Activated naive CD4-positive, alpha-beta T cell treated with anti-CD3 and anti-CD28 coated beads for 36 hours (primary cell): ENCODE data around the gene HBQ1. TPM values are rescaled to one million over a fixed set of nuclear protein-coding genes. Genes with fewer than 3 reads are reported as not detected.
A peak's percentile ranks its signal among the peaks of the same experiment; 100 is the strongest.
"Not testable (repeated sequence)": the region's sequence is repeated elsewhere in the genome, so short reads cannot be mapped to it uniquely, and the experiment has no call there.

Experiments
- CTCF ChIA-PET: fragments of 350-600 bp; sonication (Branson Sonifier 250); formaldehyde crosslinking; loops from one replicate; lab custom pipeline; 2021; ENCODE audit warnings: antibody characterized with exemption; lab: Charles Lee
- DNase-seq: peaks from one replicate; pipeline ENCODE4 v3.0.0-alpha.2; 2020
- H3K27ac Mint-ChIP-seq: one replicate; pipeline ENCODE4 v1.8.0; 2021; ENCODE audit warnings: mild to moderate bottlenecking, mixed read lengths
- H3K27me3 Mint-ChIP-seq: one replicate; pipeline ENCODE4 v1.8.0; 2021; ENCODE audit warnings: low read depth, mixed read lengths
- H3K36me3 Mint-ChIP-seq: one replicate; pipeline ENCODE4 v1.8.0; 2021; ENCODE audit warnings: low read depth, mixed read lengths
- H3K4me1 Mint-ChIP-seq: one replicate; pipeline ENCODE4 v1.8.0; 2021; ENCODE audit warnings: low read depth, mixed read lengths
- H3K4me3 Mint-ChIP-seq: one replicate; pipeline ENCODE4 v1.8.0; 2021; ENCODE audit warnings: mild to moderate bottlenecking, moderate library complexity, mixed read lengths
- H3K9me3 Mint-ChIP-seq: one replicate; pipeline ENCODE4 v1.8.0; 2021; ENCODE audit warnings: mixed read lengths
- intact Hi-C: fragments of 100-400 bp; cut with micrococcal nuclease; formaldehyde crosslinking; loops from one replicate; pipeline ENCODE4 v1.15.1; 2023
- total RNA-seq, 2 experiments: library from RNA; stranded (reverse); gene quantifications; one replicate each; pipeline ENCODE4 v1.2.3, GENCODE V29; 2021

HBQ1 gene
- total RNA-seq, 2 experiments from 2014 or later: 0.79 to 1.1 TPM

DNA sequence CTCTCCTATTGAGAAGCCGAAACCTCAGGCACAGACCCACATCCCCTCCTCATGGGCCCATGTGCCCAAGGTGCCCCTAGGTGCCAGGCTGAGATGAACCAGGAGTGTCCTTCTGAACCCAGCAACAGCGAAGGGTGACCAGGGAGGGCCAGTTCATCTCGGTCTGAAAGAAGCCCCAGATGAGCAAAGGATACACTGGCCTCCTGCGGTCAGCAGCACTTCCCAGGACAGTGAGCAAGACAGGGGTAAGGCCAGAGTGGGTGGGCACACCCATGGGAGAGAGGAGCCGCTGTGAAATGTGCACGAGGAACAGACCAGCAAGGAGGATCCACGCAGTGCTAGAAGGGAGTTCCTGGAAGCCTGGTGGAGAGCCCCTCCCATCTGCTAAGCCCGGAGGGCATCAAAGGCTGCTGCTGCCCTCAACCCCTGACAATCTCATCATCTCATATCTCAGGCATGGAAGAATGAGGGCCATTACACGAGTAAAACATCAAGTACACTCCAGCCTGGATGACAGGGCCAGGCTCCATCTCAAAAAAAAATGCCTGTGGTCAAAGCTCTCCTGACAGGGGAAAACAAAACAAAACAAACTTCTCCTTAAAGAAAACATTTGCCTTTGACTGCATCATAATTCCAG is 31.1 kb upstream of the HBQ1 start:
- H3K27me3 Mint-ChIP-seq: peaks cover 8% of the 10 kb centered on the region
- no peak overlapping the region for H3K27ac Mint-ChIP-seq
- no peaks in the 10 kb centered on the region for H3K9me3 Mint-ChIP-seq
- H3K4me3 Mint-ChIP-seq: no peak overlapping the region
- no peak for DNase-seq
- intact Hi-C loops: no loop called here
- CTCF ChIA-PET: interaction anchor here (1.1 kb wide), 1 partner anchor 33 kb away, joined by 3 read pairs; no protein-coding TSS in a partner anchor
- no peaks in the 10 kb centered on the region for H3K36me3 Mint-ChIP-seq
- no peaks in the 10 kb centered on the region for H3K4me1 Mint-ChIP-seq

DNA sequence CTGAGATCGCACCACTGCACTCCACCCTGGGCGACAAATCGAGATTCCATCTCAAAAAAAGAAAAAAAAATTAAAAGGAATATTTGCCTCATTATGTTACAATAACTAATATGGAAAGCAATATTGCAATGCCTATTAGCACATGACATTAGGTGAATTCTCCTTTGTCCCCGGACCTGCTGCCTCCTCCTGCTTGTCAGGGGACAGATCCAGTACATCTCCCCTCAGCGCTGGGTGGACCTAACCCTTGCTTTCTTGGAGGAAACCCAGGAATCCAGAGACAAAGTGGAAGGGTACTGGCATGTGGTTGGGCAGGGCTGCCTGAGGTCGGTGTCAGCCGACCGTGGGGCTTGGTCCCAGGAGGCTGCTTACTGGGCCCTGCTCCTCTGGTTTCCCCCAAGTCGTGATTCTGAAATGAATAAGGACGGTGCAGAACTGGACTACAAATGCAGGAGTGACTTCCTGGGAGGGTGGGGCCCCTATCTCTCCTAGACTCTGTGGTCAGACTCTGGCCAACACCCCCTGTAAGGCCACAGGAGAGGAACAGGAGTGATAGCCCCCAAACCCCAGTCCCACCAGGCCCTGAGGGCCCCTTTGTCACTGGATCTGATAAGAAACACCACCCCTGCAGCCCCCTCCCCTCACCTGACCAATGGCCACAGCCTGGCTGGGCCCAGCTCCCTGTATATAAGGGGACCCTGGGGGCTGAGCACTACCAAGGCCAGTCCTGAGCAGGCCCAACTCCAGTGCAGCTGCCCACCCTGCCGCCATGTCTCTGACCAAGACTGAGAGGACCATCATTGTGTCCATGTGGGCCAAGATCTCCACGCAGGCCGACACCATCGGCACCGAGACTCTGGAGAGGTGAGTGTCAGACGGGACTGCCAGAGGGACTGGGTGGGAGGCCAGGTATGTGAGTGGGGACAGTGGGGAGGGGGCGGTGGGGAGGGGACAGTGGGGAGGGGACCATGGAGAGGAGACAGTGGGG is 27.8 kb upstream of the HBQ1 start, which contains the start of gene HBZ:
Gene HBZ (plus strand): TSS at position 504 of the 988 bp plus-strand sequence. CDS start 266 bp downstream, at position 770.
- H3K4me1 Mint-ChIP-seq: peaks cover 7% of the 10 kb centered on the region
- no peaks in the 10 kb centered on the region for H3K36me3 Mint-ChIP-seq
- CTCF ChIA-PET: no interaction called here
- peaks cover 23% of the 10 kb centered on the region for H3K27me3 Mint-ChIP-seq
- DNase-seq: no peak
- H3K9me3 Mint-ChIP-seq: no peaks in the 10 kb centered on the region
- no peak within 1 kb of the TSS for H3K4me3 Mint-ChIP-seq
- H3K27ac Mint-ChIP-seq: no peak within 1 kb of the TSS
- intact Hi-C loops: no loop called here

- H3K27ac Mint-ChIP-seq, DNase-seq, H3K4me3 Mint-ChIP-seq, CTCF ChIA-PET, H3K36me3 Mint-ChIP-seq, intact Hi-C loops, H3K9me3 Mint-ChIP-seq, H3K4me1 Mint-ChIP-seq: not testable (repeated sequence)
- peaks cover 27% of the 10 kb centered on the region for H3K27me3 Mint-ChIP-seq
Measured at GRCh38 chr16:153129-153521, 27.1 kb upstream of the HBQ1 start.

DNA sequence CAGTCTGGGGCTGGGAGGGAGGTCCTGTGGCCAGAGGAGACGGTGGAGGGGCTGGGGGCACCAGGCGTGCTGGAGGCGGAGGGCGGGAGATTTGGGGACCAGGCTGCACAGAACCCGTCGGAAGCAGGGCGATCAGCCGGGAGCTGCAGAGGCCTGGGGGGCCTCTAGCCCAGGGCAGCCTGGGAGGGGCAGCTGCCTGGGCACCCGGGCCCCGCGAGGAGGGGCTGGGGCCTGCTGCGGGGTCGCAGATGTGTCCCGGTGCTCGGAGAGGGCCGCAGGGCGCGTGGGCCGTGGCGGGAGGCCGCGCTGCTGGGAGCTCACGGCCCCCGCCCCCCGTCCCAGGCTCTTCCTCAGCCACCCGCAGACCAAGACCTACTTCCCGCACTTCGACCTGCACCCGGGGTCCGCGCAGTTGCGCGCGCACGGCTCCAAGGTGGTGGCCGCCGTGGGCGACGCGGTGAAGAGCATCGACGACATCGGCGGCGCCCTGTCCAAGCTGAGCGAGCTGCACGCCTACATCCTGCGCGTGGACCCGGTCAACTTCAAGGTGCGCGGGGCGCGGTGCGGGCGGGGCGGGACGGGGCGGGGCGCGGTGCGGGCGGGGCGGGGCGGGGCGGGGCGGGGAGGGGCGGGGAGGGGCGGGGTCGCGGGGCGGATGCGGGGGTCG is 26.6 kb upstream of the HBQ1 start:
- H3K27ac Mint-ChIP-seq, H3K4me3 Mint-ChIP-seq, DNase-seq, H3K9me3 Mint-ChIP-seq, H3K4me1 Mint-ChIP-seq, intact Hi-C loops, CTCF ChIA-PET, H3K36me3 Mint-ChIP-seq: not testable (repeated sequence)
- peaks cover 30% of the 10 kb centered on the region for H3K27me3 Mint-ChIP-seq

DNA sequence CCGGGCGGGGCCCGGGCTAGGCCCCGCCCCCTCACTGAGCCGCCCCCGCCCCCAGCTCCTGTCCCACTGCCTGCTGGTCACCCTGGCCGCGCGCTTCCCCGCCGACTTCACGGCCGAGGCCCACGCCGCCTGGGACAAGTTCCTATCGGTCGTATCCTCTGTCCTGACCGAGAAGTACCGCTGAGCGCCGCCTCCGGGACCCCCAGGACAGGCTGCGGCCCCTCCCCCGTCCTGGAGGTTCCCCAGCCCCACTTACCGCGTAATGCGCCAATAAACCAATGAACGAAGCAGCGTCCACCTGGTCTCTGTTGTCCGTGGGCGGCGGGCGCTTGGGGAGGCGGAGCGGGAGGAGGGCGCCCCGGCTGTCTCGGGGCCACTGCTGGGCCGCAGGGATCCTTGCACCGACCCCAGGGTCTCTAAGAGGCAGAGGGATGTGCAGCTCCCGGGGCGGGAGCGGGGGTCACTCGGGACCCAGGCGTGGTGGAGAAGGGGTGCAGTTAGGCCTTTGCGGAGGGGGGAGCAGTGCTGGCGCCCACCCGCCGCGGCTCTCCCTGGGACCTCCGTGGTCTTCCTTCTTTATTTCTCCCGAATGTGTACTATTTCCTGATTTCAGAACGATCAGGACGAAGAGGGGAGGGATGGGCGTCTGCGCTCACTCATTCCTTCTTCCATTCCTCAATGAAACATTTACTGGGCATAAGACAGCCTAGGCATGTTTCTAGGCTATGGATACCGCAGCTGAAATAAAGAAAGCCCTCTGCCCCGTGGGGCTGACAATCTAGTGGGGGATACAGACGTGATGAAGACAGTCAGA is 25.8 kb upstream of the HBQ1 start:
- intact Hi-C loops: no loop called here
- peaks cover 7% of the 10 kb centered on the region for H3K4me1 Mint-ChIP-seq
- peak overlapping the region; percentile 50 for H3K4me3 Mint-ChIP-seq
- H3K9me3 Mint-ChIP-seq: no peaks in the 10 kb centered on the region
- no peak for DNase-seq
- no peak overlapping the region for H3K27ac Mint-ChIP-seq
- peaks cover 35% of the 10 kb centered on the region for H3K27me3 Mint-ChIP-seq
- CTCF ChIA-PET: no interaction called here
- no peaks in the 10 kb centered on the region for H3K36me3 Mint-ChIP-seq

GRCh38 chr16:155031-155398 is 25.2 kb upstream of the HBQ1 start:
- Mint-ChIP-seq H3K27ac (no peak overlapping the region), H3K4me3 (peak overlapping the region; percentile 50), H3K4me1 (peaks cover 7% of the 10 kb centered on the region), H3K9me3 (no peaks in the 10 kb centered on the region), H3K27me3 (peaks cover 38% of the 10 kb centered on the region), H3K36me3 (no peaks in the 10 kb centered on the region)
- DNase-seq: no peak
- CTCF ChIA-PET: interaction anchor here (1.1 kb wide), 1 partner anchor 48 kb away, joined by 4 read pairs; no protein-coding TSS in a partner anchor
- intact Hi-C loops: no loop called here

- H3K36me3 Mint-ChIP-seq: no peaks in the 10 kb centered on the region
- peaks cover 39% of the 10 kb centered on the region for H3K27me3 Mint-ChIP-seq
- no peaks in the 10 kb centered on the region for H3K9me3 Mint-ChIP-seq
- H3K27ac Mint-ChIP-seq: no peak overlapping the region
- intact Hi-C loops: no loop called here
- H3K4me3 Mint-ChIP-seq: no peak overlapping the region
- H3K4me1 Mint-ChIP-seq: peaks cover 7% of the 10 kb centered on the region
- DNase-seq: no peak
- CTCF ChIA-PET: no interaction called here
Measured at GRCh38 chr16:159136-159849, 21.0 kb upstream of the HBQ1 start.

DNA sequence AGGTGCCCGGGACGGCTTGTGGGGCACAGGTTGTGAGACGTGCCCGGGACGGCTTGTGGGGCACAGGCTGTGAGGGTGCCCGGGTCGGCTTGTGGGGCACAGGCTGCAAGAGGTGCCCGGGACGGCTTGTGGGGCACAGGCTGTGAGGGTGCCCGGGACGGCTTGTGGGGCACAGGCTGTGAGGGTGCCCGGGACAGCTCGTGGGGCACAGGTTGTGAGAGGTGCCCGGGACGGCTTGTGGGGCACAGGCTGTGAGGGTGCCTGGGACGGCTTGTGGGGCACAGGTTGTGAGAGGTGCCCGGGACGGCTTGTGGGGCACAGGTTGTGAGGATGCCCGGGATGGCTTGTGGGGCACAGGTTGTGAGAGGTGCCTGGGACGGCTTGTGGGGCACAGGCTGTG is 20.0 kb upstream of the HBQ1 start:
- CTCF ChIA-PET, H3K27ac Mint-ChIP-seq, DNase-seq, H3K4me3 Mint-ChIP-seq, H3K9me3 Mint-ChIP-seq, intact Hi-C loops, H3K36me3 Mint-ChIP-seq, H3K4me1 Mint-ChIP-seq: not testable (repeated sequence)
- H3K27me3 Mint-ChIP-seq: peaks cover 37% of the 10 kb centered on the region

- intact Hi-C loops: no loop called here
- H3K27ac Mint-ChIP-seq: no peak overlapping the region
- H3K9me3 Mint-ChIP-seq: no peaks in the 10 kb centered on the region
- peaks cover 36% of the 10 kb centered on the region for H3K27me3 Mint-ChIP-seq
- CTCF ChIA-PET: interaction anchor here (0.9 kb wide), 1 partner anchor 20 kb away, joined by 3 read pairs; the partner anchor contains the start of gene HBQ1
- H3K36me3 Mint-ChIP-seq: no peaks in the 10 kb centered on the region
- H3K4me3 Mint-ChIP-seq: no peak overlapping the region
- no peak for DNase-seq
- H3K4me1 Mint-ChIP-seq: peaks cover 2% of the 10 kb centered on the region
Measured at GRCh38 chr16:160691-161190, 19.5 kb upstream of the HBQ1 start.

DNA sequence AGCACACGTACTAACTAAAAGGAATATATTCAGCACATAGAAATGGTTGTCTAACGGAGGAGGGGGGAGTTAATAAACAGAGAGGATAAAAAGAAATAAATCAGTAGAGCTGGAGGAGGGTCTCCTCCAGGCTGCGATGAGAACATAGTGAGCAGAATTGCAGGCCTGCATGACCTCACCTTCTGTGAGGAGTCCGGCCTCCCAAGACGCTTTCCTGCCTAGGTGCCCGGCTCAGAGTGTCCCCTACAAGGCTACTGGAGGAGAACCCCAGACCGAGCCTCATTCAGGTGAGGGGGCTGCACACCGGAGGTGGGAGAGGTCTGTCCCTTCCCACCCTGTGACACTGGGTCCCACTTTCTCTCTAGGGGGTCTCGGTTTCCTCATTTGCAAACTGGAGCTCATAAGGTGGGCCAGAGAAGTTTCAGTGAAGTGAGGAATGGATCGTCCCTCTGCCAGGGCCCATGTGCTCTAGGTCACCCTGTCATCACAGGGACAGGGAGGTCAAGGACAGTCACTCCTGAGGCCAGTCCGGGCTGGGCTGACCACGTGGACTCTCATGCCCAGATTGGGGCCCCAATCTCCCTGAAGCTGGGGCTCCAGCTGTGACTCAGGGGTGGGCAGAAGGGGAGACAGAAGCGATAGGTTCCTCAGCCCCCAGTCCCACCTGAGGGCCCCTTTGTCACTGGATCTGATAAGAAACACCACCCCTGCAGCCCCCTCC is 17.8 kb upstream of the HBQ1 start:
- H3K36me3 Mint-ChIP-seq: no peaks in the 10 kb centered on the region
- no peaks in the 10 kb centered on the region for H3K9me3 Mint-ChIP-seq
- H3K4me3 Mint-ChIP-seq: no peak overlapping the region
- peaks cover 2% of the 10 kb centered on the region for H3K4me1 Mint-ChIP-seq
- peaks cover 44% of the 10 kb centered on the region for H3K27me3 Mint-ChIP-seq
- intact Hi-C loops: no loop called here
- CTCF ChIA-PET: interaction anchor here (0.6 kb wide), 1 partner anchor 41 kb away, joined by 3 read pairs; no protein-coding TSS in a partner anchor
- DNase-seq: no peak
- no peak overlapping the region for H3K27ac Mint-ChIP-seq

- H3K9me3 Mint-ChIP-seq, DNase-seq, H3K36me3 Mint-ChIP-seq, intact Hi-C loops, H3K4me3 Mint-ChIP-seq, H3K4me1 Mint-ChIP-seq, H3K27ac Mint-ChIP-seq, CTCF ChIA-PET: not testable (repeated sequence)
- peaks cover 45% of the 10 kb centered on the region for H3K27me3 Mint-ChIP-seq
Measured at GRCh38 chr16:163139-163538, 17.1 kb upstream of the HBQ1 start.
